Thymus (tissue), 11 donors: ENCODE measurements around the gene PSG3. TPM values are rescaled to one million over a fixed set of nuclear protein-coding genes. Genes with fewer than 3 reads are reported as not detected.
"Not testable (repeated sequence)": the region's sequence is repeated elsewhere in the genome, so short reads cannot be mapped to it uniquely, and the experiment has no call there.

Experiments used
- DNase-seq, 9 donors: peaks; one replicate each; pipeline ENCODE4 v3.0.0-alpha.2; 2013; ENCODE audit warnings: low spot score in 9 of 9, low read depth in 6 of 9, missing footprints in 1 of 9
- H3K27ac ChIP-seq, 2 donors: one replicate each; pipeline ENCODE4 v1.5.1; 2013; ENCODE audit warnings: control low read depth in 1 of 2, low read depth in 1 of 2, low read length in 1 of 2, mild to moderate bottlenecking in 1 of 2, moderate library complexity in 1 of 2
- H3K27me3 ChIP-seq, 2 donors: one replicate each; pipeline ENCODE4 v1.5.1; 2013; ENCODE audit warnings: low read length in 1 of 2; ENCODE audit not compliant: control insufficient read depth in 2 of 2, insufficient read depth in 1 of 2
- H3K36me3 ChIP-seq, 2 donors: one replicate each; pipeline ENCODE4 v1.5.1; 2013; ENCODE audit warnings: low read length in 1 of 2, mild to moderate bottlenecking in 1 of 2, moderate library complexity in 1 of 2; ENCODE audit not compliant: control insufficient read depth in 2 of 2, insufficient read depth in 2 of 2
- H3K4me1 ChIP-seq, 2 donors: one replicate each; pipeline ENCODE4 v1.5.1; 2013; ENCODE audit warnings: low read length in 2 of 2; ENCODE audit not compliant: control insufficient read depth in 2 of 2, insufficient read depth in 2 of 2
- H3K4me3 ChIP-seq, 2 donors: one replicate each; pipeline ENCODE4 v1.5.1; 2013; ENCODE audit warnings: low read length in 2 of 2, control low read depth in 1 of 2, mild to moderate bottlenecking in 1 of 2
- H3K9me3 ChIP-seq, 2 donors: one replicate each; pipeline ENCODE4 v1.5.1; 2013; ENCODE audit warnings: low read length in 1 of 2, mild to moderate bottlenecking in 1 of 2; ENCODE audit not compliant: control insufficient read depth in 2 of 2, insufficient read depth in 1 of 2
- WGBS: extraction: QIAGEN DNeasy Blood & Tissue Kit; methylation state at CpG from one replicate; pipeline ENCODE4 v1.1.7; 2013; 5-methylcytosine and 5-hydroxymethylcytosine counted together
- polyA plus RNA-seq: library from polyadenylated mRNA; stranded (reverse); fragments of 200-250 nt; gene quantifications from one replicate; pipeline ENCODE4 v1.2.3, GENCODE V29; 2013
- total RNA-seq: library from RNA; stranded (reverse); fragments of 120-200 nt; gene quantifications from one replicate; pipeline ENCODE4 v1.2.4, GENCODE V29; 2013
- donor health status: healthy.

Gene PSG3
- total and polyA plus RNA-seq, 2 donors = 0.05 TPM

DNA sequence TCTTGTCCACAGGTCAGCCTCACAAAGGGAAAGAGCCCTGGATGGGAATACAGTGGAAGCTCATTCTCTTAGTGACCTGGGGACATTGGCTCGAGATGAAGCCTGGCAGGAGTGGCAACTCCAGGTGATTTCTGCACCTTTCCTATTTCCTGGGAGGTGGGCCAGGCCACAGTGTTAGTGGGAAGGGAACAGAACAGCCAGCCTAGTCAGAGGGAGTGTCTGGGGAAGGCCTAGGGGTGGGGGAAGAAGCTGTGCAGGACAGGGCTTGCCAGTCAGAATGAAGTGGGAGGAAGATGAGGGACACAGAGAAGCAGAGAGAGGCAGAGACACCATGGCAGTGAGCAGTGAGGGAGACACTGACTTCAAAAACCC, 21.6 kb upstream of the PSG3 start:
- not testable (repeated sequence) for H3K4me1 ChIP-seq, H3K36me3 ChIP-seq, DNase-seq, H3K27ac ChIP-seq, H3K27me3 ChIP-seq, H3K4me3 ChIP-seq, H3K9me3 ChIP-seq
- 70% methylated on average over 1 of the region's 1 CpG for WGBS

DNA sequence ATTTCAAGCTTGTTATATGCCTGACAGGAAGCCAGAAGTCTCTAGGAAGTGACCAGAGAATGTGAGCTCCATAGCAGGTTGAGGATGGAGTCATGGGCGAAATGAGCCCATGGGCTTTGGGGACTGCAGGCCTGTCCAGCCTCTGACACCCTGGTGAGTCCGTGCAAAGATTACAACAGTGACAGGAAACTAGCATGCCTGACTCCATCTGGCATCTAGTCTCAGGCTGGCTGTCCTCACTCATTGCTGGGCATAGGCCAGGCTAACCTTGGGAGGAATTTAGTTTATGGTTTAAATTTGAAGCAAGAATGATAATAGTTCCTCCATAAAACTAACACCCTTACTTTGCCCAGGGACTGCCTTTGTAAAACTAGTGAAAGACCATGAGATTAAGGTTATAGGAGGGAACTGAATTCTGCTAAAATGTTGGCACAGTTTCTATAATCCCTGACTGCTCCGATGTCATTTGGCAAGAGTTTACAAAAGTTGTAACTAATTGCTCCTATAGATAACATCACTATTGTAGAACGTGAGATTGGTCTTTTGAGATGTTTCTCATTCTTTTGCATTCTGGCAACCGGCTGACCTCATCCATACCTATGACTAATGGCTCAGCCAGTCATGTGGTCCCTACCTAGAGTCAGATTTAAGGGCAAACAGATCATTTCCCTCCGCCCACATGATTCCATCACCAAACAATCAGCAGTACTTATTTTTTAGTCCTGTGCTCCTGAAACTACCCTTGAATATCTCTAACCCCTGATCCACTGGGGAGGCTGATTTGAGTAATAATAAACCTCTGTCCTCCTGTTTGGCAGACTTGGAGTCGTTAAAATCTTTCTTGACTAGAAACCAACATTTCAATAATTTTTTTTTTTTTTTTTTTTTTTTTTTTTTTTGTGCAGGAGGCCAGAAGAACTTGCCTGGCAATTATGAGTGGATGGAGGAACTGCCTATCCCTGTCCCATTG, 21.0 kb upstream of the PSG3 start:
- not testable (repeated sequence) for H3K36me3 ChIP-seq, H3K4me3 ChIP-seq, H3K4me1 ChIP-seq, H3K9me3 ChIP-seq, DNase-seq, H3K27ac ChIP-seq, H3K27me3 ChIP-seq
- 83% methylated on average over 7 of the region's 7 CpGs for WGBS

DNA sequence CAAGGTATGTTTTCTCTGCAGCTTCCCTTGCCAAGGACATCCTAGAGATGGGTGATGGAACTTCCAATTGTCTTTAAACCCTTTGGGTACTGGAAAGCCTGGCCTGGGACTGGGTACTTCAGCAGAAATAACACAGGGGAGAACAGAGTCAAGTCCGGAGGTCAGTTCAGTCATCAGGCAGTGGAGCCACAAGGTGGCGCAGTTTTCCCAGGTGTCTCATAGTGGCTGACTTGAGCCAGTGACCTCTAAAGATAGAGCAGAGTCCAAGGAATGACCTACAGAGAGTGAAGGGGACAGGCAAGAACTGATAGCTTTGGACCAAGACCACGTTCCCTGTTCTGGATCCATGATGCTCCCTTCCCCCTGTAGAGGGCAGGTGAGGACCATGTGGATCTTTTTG, 18.4 kb upstream of the PSG3 start:
- not testable (repeated sequence) for H3K27ac ChIP-seq, H3K4me1 ChIP-seq, H3K27me3 ChIP-seq, H3K4me3 ChIP-seq, H3K9me3 ChIP-seq, DNase-seq, H3K36me3 ChIP-seq
- WGBS = 21% methylated on average over 3 of the region's 3 CpGs

DNA sequence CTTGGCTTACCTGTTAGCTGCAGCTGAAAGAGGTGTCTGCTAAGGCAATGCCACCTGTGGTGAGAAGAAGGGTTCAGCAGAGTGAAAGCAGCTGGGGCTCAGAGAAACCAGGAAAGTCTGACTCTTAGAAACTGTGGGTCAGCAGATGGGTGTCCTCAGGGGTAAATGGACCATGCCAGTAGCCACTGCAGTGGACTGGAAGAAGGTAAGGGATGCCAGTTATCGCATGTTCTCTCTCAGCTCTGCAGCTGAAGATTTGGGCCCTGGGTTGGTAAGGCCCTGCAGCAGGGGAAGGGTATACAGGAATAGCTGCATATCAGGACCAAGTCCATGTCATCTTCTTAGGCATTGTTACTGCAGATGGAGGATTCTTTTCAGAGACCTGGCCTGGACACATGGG, 12.0 kb upstream of the PSG3 start:
- not testable (repeated sequence) for H3K4me3 ChIP-seq, DNase-seq

DNA sequence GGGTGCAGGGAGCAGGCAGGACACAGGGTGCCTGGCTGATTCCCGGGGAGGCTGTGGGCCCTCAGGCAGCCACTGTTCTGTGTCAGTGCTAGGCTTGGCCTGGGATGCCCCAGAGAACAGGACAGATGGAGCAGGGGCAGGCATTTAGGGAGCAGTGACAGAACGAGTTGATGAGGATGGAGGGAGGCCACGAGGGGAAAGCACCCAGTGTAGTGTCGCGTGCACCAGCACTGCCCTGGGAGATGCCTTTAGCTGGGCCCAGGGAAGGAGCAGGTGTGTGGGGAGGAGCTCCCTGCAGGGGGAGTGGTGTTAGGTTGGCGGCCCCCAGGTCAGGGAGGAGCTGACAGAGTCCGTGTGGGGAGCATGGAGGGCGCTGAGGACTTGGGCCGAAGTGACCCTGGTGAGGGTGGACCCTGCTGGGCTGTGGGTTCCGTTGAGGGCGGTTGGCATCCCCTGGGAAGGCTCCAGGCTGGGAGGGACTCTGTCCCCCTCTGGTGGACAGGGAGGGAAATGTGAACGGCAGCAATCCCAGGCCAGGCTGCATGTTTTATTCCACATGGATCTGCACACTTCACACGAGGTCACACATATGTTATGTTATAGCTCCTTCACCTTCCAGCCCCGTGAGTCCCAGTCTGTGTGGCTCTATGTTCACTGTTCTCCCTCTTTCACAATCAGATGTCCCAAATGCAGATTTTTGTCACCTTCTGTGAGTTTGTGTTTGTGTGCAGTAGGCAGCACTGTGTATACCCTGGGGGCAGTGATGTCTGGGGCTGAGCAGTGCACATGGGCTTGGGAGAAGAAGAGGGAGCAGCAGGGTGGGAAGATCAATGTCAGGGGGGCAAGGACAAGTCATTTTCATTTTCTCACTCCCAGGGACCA, 1.7 kb upstream of the PSG3 start:
- not testable (repeated sequence) for DNase-seq, H3K4me1 ChIP-seq, H3K4me3 ChIP-seq, H3K27me3 ChIP-seq, H3K36me3 ChIP-seq, H3K27ac ChIP-seq, H3K9me3 ChIP-seq
- WGBS = 34% methylated on average over 14 of the region's 14 CpGs

More for the DNA sequence above, 12.0 kb upstream of the PSG3 start:
- not testable (repeated sequence) for H3K27ac ChIP-seq, H3K9me3 ChIP-seq, H3K36me3 ChIP-seq, H3K4me1 ChIP-seq, H3K27me3 ChIP-seq
- 100% methylated on average over 1 of the region's 1 CpG for WGBS

DNA sequence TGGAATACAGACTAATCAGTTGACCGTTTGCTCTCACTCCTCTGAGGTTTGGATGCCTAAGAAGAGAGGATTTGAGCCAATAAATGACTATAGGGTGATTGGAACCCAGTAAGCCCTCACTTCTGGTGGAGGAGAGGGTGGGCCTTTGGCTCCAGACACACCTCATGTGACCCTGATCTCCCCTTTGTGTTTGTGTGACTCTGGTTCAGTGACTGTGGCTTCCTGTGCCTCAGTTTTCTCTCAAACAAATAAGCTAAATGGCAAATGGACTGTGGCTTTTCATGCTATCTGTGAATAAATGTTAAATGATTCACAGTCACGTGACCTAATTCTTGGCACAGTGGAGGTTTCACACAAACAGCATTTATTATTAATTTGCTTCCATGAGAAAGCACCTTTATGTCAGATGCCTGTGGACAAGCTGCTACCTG, 2.7 kb downstream of the PSG3 start:
- not testable (repeated sequence) for H3K4me3 ChIP-seq, H3K27ac ChIP-seq, H3K27me3 ChIP-seq, H3K4me1 ChIP-seq, H3K9me3 ChIP-seq, DNase-seq, H3K36me3 ChIP-seq
- 83% methylated on average over 2 of the region's 2 CpGs for WGBS

DNA sequence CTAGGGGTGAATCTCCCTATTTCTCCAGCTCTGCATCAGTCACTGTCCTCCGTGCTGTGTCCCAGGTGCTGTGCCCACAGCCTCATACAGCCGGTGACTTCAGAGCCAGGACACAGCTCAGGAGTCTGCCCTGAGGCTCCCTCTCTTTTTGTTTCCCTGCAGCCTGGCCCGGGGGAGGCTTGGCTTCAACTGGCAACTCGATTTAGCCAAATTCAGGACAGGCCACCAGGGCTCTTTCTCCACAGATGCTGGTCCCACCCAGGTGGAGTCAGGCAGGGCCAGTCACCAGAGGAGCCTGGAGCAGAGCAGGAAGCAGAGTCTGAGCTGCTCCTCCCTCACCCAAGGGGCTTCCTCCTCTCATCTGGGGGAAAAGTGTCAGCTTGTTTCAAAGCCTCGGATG, 11.9 kb downstream of the PSG3 start:
- WGBS = 72% methylated on average over 5 of the region's 5 CpGs
- not testable (repeated sequence) for H3K9me3 ChIP-seq, H3K36me3 ChIP-seq, DNase-seq, H3K27ac ChIP-seq, H3K27me3 ChIP-seq, H3K4me3 ChIP-seq, H3K4me1 ChIP-seq

DNA sequence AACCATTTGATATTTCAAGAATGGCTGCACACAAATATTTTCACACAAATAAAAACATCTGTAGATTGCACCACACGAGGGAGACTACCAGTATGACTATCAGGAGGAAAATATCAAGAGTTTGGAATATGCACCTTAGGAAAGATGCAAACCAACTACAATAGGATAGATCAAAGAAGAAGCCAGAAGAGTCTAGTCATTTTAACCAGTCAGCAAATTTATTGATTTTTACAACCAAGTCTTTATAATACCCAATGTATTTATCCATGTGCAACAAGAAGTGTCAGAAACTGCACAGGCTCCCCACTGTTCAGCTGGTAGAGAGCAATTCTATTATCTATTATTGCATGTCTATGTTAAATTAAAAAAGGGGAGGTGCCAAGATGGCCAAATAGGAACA, 26.3 kb downstream of the PSG3 start:
- 83% methylated on average over 1 of the region's 1 CpG for WGBS
- not testable (repeated sequence) for H3K4me1 ChIP-seq, DNase-seq, H3K27me3 ChIP-seq, H3K36me3 ChIP-seq, H3K4me3 ChIP-seq, H3K27ac ChIP-seq, H3K9me3 ChIP-seq

DNA sequence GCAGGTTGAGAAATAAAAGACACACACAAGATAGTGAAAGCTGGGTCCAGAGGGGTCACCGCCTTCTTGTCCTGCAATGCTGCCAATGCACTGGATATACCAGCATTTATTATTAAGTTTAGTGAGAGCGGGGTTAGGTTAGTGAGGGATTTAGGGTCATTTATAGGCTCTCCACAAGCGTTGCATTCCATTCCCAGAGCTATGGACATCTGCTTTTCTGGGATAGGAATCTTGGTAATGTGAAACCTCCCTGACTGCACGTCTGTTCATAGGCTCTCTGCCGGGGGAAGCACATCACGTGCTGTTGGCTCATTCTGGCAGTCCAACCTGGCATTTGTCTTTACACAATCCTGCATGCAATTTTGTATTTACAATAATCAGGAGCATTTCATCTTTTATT, 27.5 kb downstream of the PSG3 start:
- H3K27ac ChIP-seq, H3K4me1 ChIP-seq, H3K4me3 ChIP-seq, DNase-seq, H3K9me3 ChIP-seq, H3K27me3 ChIP-seq, H3K36me3 ChIP-seq: not testable (repeated sequence)
- WGBS = 89% methylated on average over 6 of the region's 6 CpGs
